ENCODE data around the gene FAM114A1. TPM values are rescaled to one million over a fixed set of nuclear protein-coding genes. Genes with fewer than 3 reads are reported as not detected.
"Not testable (repeated sequence)": the region's sequence is repeated elsewhere in the genome, so short reads cannot be mapped to it uniquely, and the experiment has no call there.

FAM114A1 gene
- total and polyA plus RNA-seq, 2 donors from 2014 or later: 10.8 to 31.1 TPM

GRCh38 chr4:38957893-38958292 lies 90.3 kb downstream of the FAM114A1 start:
- DNase-seq: no peak
- H3K36me3 ChIP-seq (ENCODE audit: control insufficient read depth in 2 of 3, insufficient read depth in 3 of 3, low read length in 3 of 3): no peaks in the 10 kb centered on the region
- no peaks in the 10 kb centered on the region for H3K27me3 ChIP-seq (ENCODE audit: control insufficient read depth, insufficient read depth, low read length)
- TF ChIP-seq CTCF (IDR thresholded peaks at IDR 0.05; ENCODE audit: borderline replicate concordance, extremely low read depth, insufficient read depth): no peak
- H3K9ac ChIP-seq (ENCODE audit: low read length in 3 of 3): no peak overlapping the region
- intact Hi-C loops (cut with DNase I): no loop called here
- no peak overlapping the region for H3K4me3 ChIP-seq (ENCODE audit: low read length in 3 of 3)
- FAIRE-seq: no peak
- no peaks in the 10 kb centered on the region for H3K4me1 ChIP-seq (ENCODE audit: control insufficient read depth in 2 of 3, insufficient read depth in 2 of 3, low read depth in 1 of 3, low read length in 3 of 3)
- H3K9me3 ChIP-seq (ENCODE audit: control insufficient read depth in 2 of 3, insufficient read depth in 1 of 3, low read length in 3 of 3): no peaks in the 10 kb centered on the region
- no peak overlapping the region for H3K27ac ChIP-seq (ENCODE audit: low read depth in 2 of 2, low read length in 2 of 2)

GRCh38 chr4:38958453-38959190 lies 91.0 kb downstream of the FAM114A1 start:
- intact Hi-C loops (cut with DNase I): no loop called here
- no peak for FAIRE-seq
- H3K9me3 ChIP-seq (ENCODE audit: control insufficient read depth in 2 of 3, insufficient read depth in 1 of 3, low read length in 3 of 3): no peaks in the 10 kb centered on the region
- H3K27me3 ChIP-seq (ENCODE audit: control insufficient read depth, insufficient read depth, low read length): no peaks in the 10 kb centered on the region
- no peaks in the 10 kb centered on the region for H3K4me1 ChIP-seq (ENCODE audit: control insufficient read depth in 2 of 3, insufficient read depth in 2 of 3, low read depth in 1 of 3, low read length in 3 of 3)
- no peak overlapping the region for H3K27ac ChIP-seq (ENCODE audit: low read depth in 2 of 2, low read length in 2 of 2)
- H3K4me3 ChIP-seq (ENCODE audit: low read length in 3 of 3): no peak overlapping the region
- no peaks in the 10 kb centered on the region for H3K36me3 ChIP-seq (ENCODE audit: control insufficient read depth in 2 of 3, insufficient read depth in 3 of 3, low read length in 3 of 3)
- no peak for TF ChIP-seq CTCF (IDR thresholded peaks at IDR 0.05; ENCODE audit: borderline replicate concordance, extremely low read depth, insufficient read depth)
- DNase-seq: no peak
- H3K9ac ChIP-seq (ENCODE audit: low read length in 3 of 3): no peak overlapping the region

- H3K27ac ChIP-seq (ENCODE audit: low read depth in 2 of 2, low read length in 2 of 2); H3K4me1 ChIP-seq (ENCODE audit: control insufficient read depth in 2 of 3, insufficient read depth in 2 of 3, low read depth in 1 of 3, low read length in 3 of 3); H3K9me3 ChIP-seq (ENCODE audit: control insufficient read depth in 2 of 3, insufficient read depth in 1 of 3, low read length in 3 of 3); H3K36me3 ChIP-seq (ENCODE audit: control insufficient read depth in 2 of 3, insufficient read depth in 3 of 3, low read length in 3 of 3); FAIRE-seq; H3K4me3 ChIP-seq (ENCODE audit: low read length in 3 of 3); H3K27me3 ChIP-seq (ENCODE audit: control insufficient read depth, insufficient read depth, low read length); H3K9ac ChIP-seq (ENCODE audit: low read length in 3 of 3); intact Hi-C loops (cut with DNase I); DNase-seq: not testable (repeated sequence)
These were observed 91.6 kb downstream of the FAM114A1 start for GRCh38 chr4:38959248-38959647.

- FAIRE-seq: no peak
- no peaks in the 10 kb centered on the region for H3K27me3 ChIP-seq (ENCODE audit: control insufficient read depth, insufficient read depth, low read length)
- H3K9ac ChIP-seq (ENCODE audit: low read length in 3 of 3): no peak overlapping the region
- H3K9me3 ChIP-seq (ENCODE audit: control insufficient read depth in 2 of 3, insufficient read depth in 1 of 3, low read length in 3 of 3): no peaks in the 10 kb centered on the region
- TF ChIP-seq CTCF (IDR thresholded peaks at IDR 0.05; ENCODE audit: borderline replicate concordance, extremely low read depth, insufficient read depth): no peak
- H3K4me3 ChIP-seq (ENCODE audit: low read length in 3 of 3): no peak overlapping the region
- no peak overlapping the region for H3K27ac ChIP-seq (ENCODE audit: low read depth in 2 of 2, low read length in 2 of 2)
- DNase-seq: no peak
- intact Hi-C loops (cut with DNase I): no loop called here
- H3K36me3 ChIP-seq (ENCODE audit: control insufficient read depth in 2 of 3, insufficient read depth in 3 of 3, low read length in 3 of 3): no peaks in the 10 kb centered on the region
- H3K4me1 ChIP-seq (ENCODE audit: control insufficient read depth in 2 of 3, insufficient read depth in 2 of 3, low read depth in 1 of 3, low read length in 3 of 3): no peaks in the 10 kb centered on the region
These were observed 97.6 kb downstream of the FAM114A1 start for GRCh38 chr4:38964942-38965775.

Measured in kidney (tissue), 14 donors.